Activated T-helper 17 cell treated with anti-CD3 and anti-CD28 coated beads, Interleukin-2, amount 50 U/mL, for 72 hours (primary cell): Measurements from ENCODE around the gene DEAF1. TPM values are rescaled to one million over a fixed set of nuclear protein-coding genes. Genes with fewer than 3 reads are reported as not detected.
A peak's percentile ranks its signal among the peaks of the same experiment; 100 is the strongest.

ENCODE experiments used
- ATAC-seq: fragments of 150-1000 bp; cut with Tn5 transposase; replicated peaks from 2 replicates; pipeline ENCODE4 v1.10.0; 2021; ENCODE audit warnings: mild to moderate bottlenecking, moderate library complexity
- H3K27ac Mint-ChIP-seq: one replicate; pipeline ENCODE4 v1.8.0; 2022; ENCODE audit warnings: mixed read lengths
- H3K27me3 Mint-ChIP-seq: one replicate; pipeline ENCODE4 v1.8.0; 2022; ENCODE audit warnings: mixed read lengths
- H3K36me3 Mint-ChIP-seq: one replicate; pipeline ENCODE4 v1.8.0; 2022; ENCODE audit warnings: low read depth, mild to moderate bottlenecking, mixed read lengths
- H3K4me1 Mint-ChIP-seq: one replicate; pipeline ENCODE4 v1.8.0; 2022; ENCODE audit warnings: mixed read lengths
- H3K4me3 Mint-ChIP-seq: one replicate; pipeline ENCODE4 v1.8.0; 2022; ENCODE audit warnings: mild to moderate bottlenecking, mixed read lengths
- H3K9me3 Mint-ChIP-seq: one replicate; pipeline ENCODE4 v1.8.0; 2022; ENCODE audit warnings: mixed read lengths
- total RNA-seq, 2 donors: library from RNA; stranded (reverse); gene quantifications; one replicate each; pipeline ENCODE4 v1.2.3, GENCODE V29; 2022

The DEAF1 gene
- total RNA-seq, 2 donors from 2014 or later, result 43.2 to 56.0 TPM

- Mint-ChIP-seq H3K27me3 (peaks cover 8% of the 10 kb centered on the region), H3K4me3 (peak overlapping the region; percentile 22), H3K4me1 (no peaks in the 10 kb centered on the region), H3K36me3 (peaks cover 10% of the 10 kb centered on the region), H3K27ac (no peak overlapping the region), H3K9me3 (no peaks in the 10 kb centered on the region)
- peak; percentile 39 for ATAC-seq
These were observed 54.9 kb downstream of the DEAF1 start for GRCh38 chr11:640021-640706.

GRCh38 chr11:639332-639955 is 55.6 kb downstream of the DEAF1 start:
- Mint-ChIP-seq H3K4me3 (no peak overlapping the region), H3K27ac (no peak overlapping the region), H3K9me3 (no peaks in the 10 kb centered on the region), H3K36me3 (peaks cover 10% of the 10 kb centered on the region), H3K4me1 (no peaks in the 10 kb centered on the region), H3K27me3 (peaks cover 8% of the 10 kb centered on the region)
- ATAC-seq, result no peak

- H3K36me3 Mint-ChIP-seq, result peaks cover 10% of the 10 kb centered on the region
- no peaks in the 10 kb centered on the region for H3K4me1 Mint-ChIP-seq
- no peak overlapping the region for H3K27ac Mint-ChIP-seq
- no peaks in the 10 kb centered on the region for H3K9me3 Mint-ChIP-seq
- ATAC-seq, result no peak
- H3K27me3 Mint-ChIP-seq, result peaks cover 8% of the 10 kb centered on the region
- peak overlapping the region; percentile 39 for H3K4me3 Mint-ChIP-seq
These were observed 56.2 kb downstream of the DEAF1 start for GRCh38 chr11:638631-639331.

GRCh38 chr11:637593-638521 is 57.2 kb downstream of the DEAF1 start:
- H3K4me1 Mint-ChIP-seq, result no peaks in the 10 kb centered on the region
- H3K27me3 Mint-ChIP-seq, result peaks cover 8% of the 10 kb centered on the region
- no peaks in the 10 kb centered on the region for H3K9me3 Mint-ChIP-seq
- peak overlapping the region; percentile 41 for H3K4me3 Mint-ChIP-seq
- peaks cover 10% of the 10 kb centered on the region for H3K36me3 Mint-ChIP-seq
- no peak overlapping the region for H3K27ac Mint-ChIP-seq
- ATAC-seq, result no peak

GRCh38 chr11:637333-637592 is 57.8 kb downstream of the DEAF1 start:
- Mint-ChIP-seq H3K36me3 (peaks cover 10% of the 10 kb centered on the region), H3K4me3 (peak overlapping the region; percentile 41), H3K9me3 (no peaks in the 10 kb centered on the region), H3K27me3 (peaks cover 8% of the 10 kb centered on the region), H3K27ac (no peak overlapping the region), H3K4me1 (no peaks in the 10 kb centered on the region)
- ATAC-seq, result no peak

GRCh38 chr11:636511-637332 is 58.3 kb downstream of the DEAF1 start, which contains the start of gene DRD4:
TSS of gene DRD4 (plus strand) at chr11:637269. CDS start at chr11:637305, 36 bp downstream.
- no peak for ATAC-seq
- Mint-ChIP-seq H3K27me3 (peaks cover 8% of the 10 kb centered on the region), H3K36me3 (peaks cover 10% of the 10 kb centered on the region), H3K9me3 (no peaks in the 10 kb centered on the region), H3K4me3 (peak within 1 kb of the TSS; percentile 41), H3K4me1 (no peaks in the 10 kb centered on the region), H3K27ac (no peak within 1 kb of the TSS)

GRCh38 chr11:635945-636510 is 59.0 kb downstream of the DEAF1 start:
- H3K36me3 Mint-ChIP-seq, result peaks cover 6% of the 10 kb centered on the region
- H3K27me3 Mint-ChIP-seq, result peaks cover 8% of the 10 kb centered on the region
- no peak overlapping the region for H3K27ac Mint-ChIP-seq
- H3K4me1 Mint-ChIP-seq, result no peaks in the 10 kb centered on the region
- H3K9me3 Mint-ChIP-seq, result no peaks in the 10 kb centered on the region
- no peak overlapping the region for H3K4me3 Mint-ChIP-seq
- no peak for ATAC-seq

GRCh38 chr11:630871-631270 is 64.2 kb downstream of the DEAF1 start:
- no peak for ATAC-seq
- Mint-ChIP-seq H3K27me3 (peaks cover 17% of the 10 kb centered on the region), H3K4me1 (peaks cover 23% of the 10 kb centered on the region)

GRCh38 chr11:629237-629583 is 65.8 kb downstream of the DEAF1 start:
- peak; percentile 53 for ATAC-seq
- no peaks in the 10 kb centered on the region for H3K9me3 Mint-ChIP-seq
- peaks cover 17% of the 10 kb centered on the region for H3K27me3 Mint-ChIP-seq
- H3K4me3 Mint-ChIP-seq, result peak overlapping the region; percentile 52
- peaks cover 23% of the 10 kb centered on the region for H3K4me1 Mint-ChIP-seq
- peaks cover 15% of the 10 kb centered on the region for H3K36me3 Mint-ChIP-seq
- H3K27ac Mint-ChIP-seq, result peak overlapping the region; percentile 65

More at GRCh38 chr11:630871-631270, 64.2 kb downstream of the DEAF1 start:
- Mint-ChIP-seq H3K27ac (no peak overlapping the region), H3K9me3 (no peaks in the 10 kb centered on the region), H3K36me3 (peaks cover 15% of the 10 kb centered on the region), H3K4me3 (no peak overlapping the region)

- peaks cover 23% of the 10 kb centered on the region for H3K4me1 Mint-ChIP-seq
- no peak overlapping the region for H3K27ac Mint-ChIP-seq
These were observed 67.0 kb downstream of the DEAF1 start for GRCh38 chr11:628056-628455.

GRCh38 chr11:627308-627576 is 67.8 kb downstream of the DEAF1 start:
- peaks cover 20% of the 10 kb centered on the region for H3K36me3 Mint-ChIP-seq
- H3K27me3 Mint-ChIP-seq, result peaks cover 17% of the 10 kb centered on the region
- H3K9me3 Mint-ChIP-seq, result no peaks in the 10 kb centered on the region
- H3K27ac Mint-ChIP-seq, result no peak overlapping the region
- H3K4me3 Mint-ChIP-seq, result no peak overlapping the region
- peaks cover 23% of the 10 kb centered on the region for H3K4me1 Mint-ChIP-seq
- ATAC-seq, result no peak

More at GRCh38 chr11:628056-628455, 67.0 kb downstream of the DEAF1 start:
- Mint-ChIP-seq H3K27me3 (peaks cover 17% of the 10 kb centered on the region), H3K9me3 (no peaks in the 10 kb centered on the region), H3K4me3 (peak overlapping the region; percentile 52), H3K36me3 (peaks cover 19% of the 10 kb centered on the region)
- no peak for ATAC-seq

- no peak for ATAC-seq
- peaks cover 20% of the 10 kb centered on the region for H3K36me3 Mint-ChIP-seq
- no peak within 1 kb of the TSS for H3K27ac Mint-ChIP-seq
- no peaks in the 10 kb centered on the region for H3K9me3 Mint-ChIP-seq
- H3K27me3 Mint-ChIP-seq, result peaks cover 17% of the 10 kb centered on the region
- peaks cover 23% of the 10 kb centered on the region for H3K4me1 Mint-ChIP-seq
- H3K4me3 Mint-ChIP-seq, result peak within 1 kb of the TSS; percentile 52
These were observed 68.3 kb downstream of the DEAF1 start, which contains the start of gene SCT for GRCh38 chr11:626475-627307. TSS of gene SCT (minus strand) at chr11:627181. CDS start at chr11:627143, 38 bp downstream.
